A549 (cell line): ENCODE results near the gene NEDD4L.

Source experiments
- CBX2 ChIP-seq: fragments of 200-600 bp; sonication (generic); IDR thresholded peaks from 2 replicates; pipeline ENCODE4 v1.6.1; 2016; ENCODE audit warnings: low read depth, mild to moderate bottlenecking, borderline replicate concordance
- CHD2 ChIP-seq: fragments of 150-350 bp; IDR thresholded peaks from 2 replicates; pipeline ENCODE4 v1.6.1; 2014; ENCODE audit warnings: low read length; ENCODE audit not compliant: partially characterized antibody
- CTCF ChIP-seq: fragments of >200 bp; sonication (Bioruptor Twin); formaldehyde crosslinking; IDR thresholded peaks from 3 replicates; pipeline ENCODE4 v1.5.1; 2016
- FOXS1 ChIP-seq: fragments of 250-450 bp; sonication (Bioruptor Pico); IDR thresholded peaks from 2 replicates; pipeline ENCODE4 v1.5.0; 2020; ENCODE audit warnings: mild to moderate bottlenecking, moderate library complexity
- GATA3 ChIP-seq: IDR thresholded peaks from 2 replicates; pipeline ENCODE4 v1.6.1; 2012; ENCODE audit warnings: borderline replicate concordance
- HDAC2 ChIP-seq: fragments of 200-600 bp; sonication (generic); IDR thresholded peaks from 2 replicates; pipeline ENCODE4 v1.6.1; 2016
- JUNB ChIP-seq: fragments of >200 bp; sonication (Bioruptor Twin); formaldehyde crosslinking; IDR thresholded peaks from 2 replicates; pipeline ENCODE4 v1.6.1; 2016
- MYC ChIP-seq: IDR thresholded peaks from 2 replicates; pipeline ENCODE4 v1.6.1; 2012; ENCODE audit warnings: mild to moderate bottlenecking, inconsistent platforms, low read length, improper control_type of control experiment, borderline replicate concordance
- NFE2L2 ChIP-seq: fragments of 150-350 bp; conservative IDR thresholded peaks from 2 replicates; pipeline ENCODE4 v1.6.1; 2014; ENCODE audit warnings: low read length
- NR3C1 ChIP-seq: fragments of >200 bp; sonication (Bioruptor Twin); formaldehyde crosslinking; IDR thresholded peaks from 3 replicates; pipeline ENCODE4 v1.6.1; 2017
- PHF8 ChIP-seq: fragments of 200-600 bp; sonication (generic); IDR thresholded peaks from 2 replicates; pipeline ENCODE4 v1.6.1; 2016; ENCODE audit warnings: low read depth, mild to moderate bottlenecking, antibody characterized with exemption, moderate library complexity, borderline replicate concordance
- POLR2A ChIP-seq: IDR thresholded peaks from 2 replicates; pipeline ENCODE4 v1.6.1; 2012; ENCODE audit warnings: mild to moderate bottlenecking, low read length
- POLR2AphosphoS2 ChIP-seq: conservative IDR thresholded peaks from 2 replicates; pipeline ENCODE4 v1.6.1; 2012; ENCODE audit warnings: low read length, improper control_type of control experiment, inconsistent platforms
- RAD21 ChIP-seq, 2 experiments: fragments of >200 bp in 1 of 2; sonication (Bioruptor Twin) in 1 of 2; formaldehyde crosslinking in 1 of 2; IDR thresholded peaks in 1 of 2; conservative IDR thresholded peaks in 1 of 2; 2 replicates in 1 of 2; 3 replicates in 1 of 2; pipeline ENCODE4 v1.6.1; 2012 to 2018; ENCODE audit warnings: inconsistent platforms in 1 of 2

GRCh38 chr18:58221060-58221725 is 177.2 kb downstream of the NEDD4L start:
- TF ChIP-seq PHF8 (no peak), CTCF (no peak), RAD21 (conservative IDR thresholded peaks at IDR 0.05 in 1 of 2, IDR thresholded peaks at IDR 0.05 in 1 of 2) (no peak), CBX2 (no peak), FOXS1 (CRISPR knock-in tag) (no peak), POLR2AphosphoS2 (no peak), HDAC2 (no peak), GATA3 (no peak), MYC (no peak), JUNB (no peak), NR3C1 (no peak), NFE2L2 (no peak), POLR2A (no peak), CHD2 (no peak)
